ENCODE data around the gene PREB. TPM values are rescaled to one million over a fixed set of nuclear protein-coding genes. Genes with fewer than 3 reads are reported as not detected.

Gene PREB
- total and polyA plus RNA-seq, 2 of the 13 experiments (the other 11 are each of a cell fraction or from before 2014, with no cell fraction given), result 112 to 192 TPM

DNA sequence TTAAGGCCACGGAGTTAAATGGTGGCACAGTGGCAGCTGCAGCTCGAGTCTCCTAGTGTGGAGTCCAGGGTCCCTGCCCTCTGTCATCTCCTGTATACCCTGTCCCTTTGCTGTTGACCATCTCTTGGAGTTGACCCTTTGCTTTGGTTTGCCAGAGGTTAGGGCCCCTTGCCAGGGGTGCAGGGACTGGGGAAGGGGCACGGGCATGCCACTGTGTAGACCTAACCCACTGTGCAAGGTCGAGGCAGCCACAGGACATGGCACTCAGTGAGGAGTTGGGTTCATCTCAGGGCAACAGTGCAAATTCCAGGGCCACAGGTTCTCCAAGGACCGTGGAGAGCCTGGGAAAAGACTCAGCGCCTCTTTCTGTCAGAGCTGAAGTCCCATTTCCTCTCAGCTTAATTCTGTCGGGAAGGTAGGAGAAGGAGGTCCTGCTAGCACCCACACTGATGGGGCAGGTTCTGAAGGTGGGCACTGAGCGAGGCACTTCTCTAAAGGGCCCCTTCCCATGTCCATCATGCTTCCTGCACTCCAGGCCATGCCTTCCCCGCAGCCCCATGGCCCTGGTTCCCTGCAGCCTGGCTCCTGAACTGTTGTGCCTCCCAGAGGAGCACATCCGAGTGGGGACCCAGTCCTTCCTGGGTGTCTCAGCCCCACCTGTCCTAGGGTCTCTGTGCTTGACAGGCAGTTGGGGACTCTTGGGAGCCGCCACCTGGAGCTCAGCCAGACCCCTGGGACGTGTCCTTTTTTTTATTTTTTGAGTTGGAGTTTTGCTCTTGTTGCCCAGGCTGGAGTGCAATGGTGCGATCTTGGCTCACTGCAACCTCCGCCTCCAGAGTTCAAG is 45.1 kb downstream of the PREB start (continued):
- TF ChIP-seq ZBTB4 (CRISPR knock-in tag; IDR thresholded peaks at IDR 0.05; ENCODE audit: borderline replicate concordance) (0 out of 2 replicates have a peak, but pooled peaks have one; percentile 14), ZNF326 (CRISPR knock-in tag; IDR thresholded peaks at IDR 0.05; ENCODE audit: borderline replicate concordance) (no peak), ZMYM4 (CRISPR knock-in tag; IDR thresholded peaks at IDR 0.05) (no peak), ZNF124 (CRISPR knock-in tag; IDR thresholded peaks at IDR 0.05) (no peak), ZNF639 (CRISPR knock-in tag; conservative IDR thresholded peaks at IDR 0.05) (no peak), MTF2 (CRISPR knock-in tag; IDR thresholded peaks at IDR 0.05; ENCODE audit: borderline replicate concordance) (no peak), ZSCAN5A (CRISPR knock-in tag; IDR thresholded peaks at IDR 0.05; ENCODE audit: borderline replicate concordance) (no peak), NFIC (IDR thresholded peaks at IDR 0.05; ENCODE audit: low read length) (no peak), ZNF766 (CRISPR knock-in tag; IDR thresholded peaks at IDR 0.05; ENCODE audit: borderline replicate concordance) (no peak), NFATC3 (CRISPR knock-in tag; IDR thresholded peaks at IDR 0.05) (no peak), GRHL1 (CRISPR knock-in tag; conservative IDR thresholded peaks at IDR 0.05) (no peak), SMAD3 (CRISPR knock-in tag; IDR thresholded peaks at IDR 0.05) (no peak), MED8 (CRISPR knock-in tag; IDR thresholded peaks at IDR 0.05; ENCODE audit: insufficient replicate concordance) (no peak), KLF9 (CRISPR knock-in tag; IDR thresholded peaks at IDR 0.05; ENCODE audit: low read depth) (no peak)

Data from HepG2 (cell line).